ENCODE data around the gene NPC2. TPM values are rescaled to one million over a fixed set of nuclear protein-coding genes. Genes with fewer than 3 reads are reported as not detected.

The NPC2 gene
- total and polyA plus RNA-seq, 2 of the 4 experiments (the other 2 are of a cell fraction), result 210 to 273 TPM

- Histone ChIP-seq H3K9me1 (ENCODE audit: insufficient read depth, low read length) (no peaks in the 10 kb centered on the region; the same call in 1 of the 2 replicates), H3K4me3 (ENCODE audit: insufficient read depth, low read depth, low read length) (no peak overlapping the region), H3K56ac (ENCODE audit: extremely low read depth, insufficient read depth, low read length) (no peak overlapping the region), H2BK120ac (ENCODE audit: low read depth, low read length) (peak overlapping the region; percentile 80), H2BK5ac (ENCODE audit: low read depth, low read length, poor library complexity, severe bottlenecking) (no peak overlapping the region), H3K4ac (ENCODE audit: low read depth, low read length) (peak overlapping the region; percentile 69), H3K18ac (ENCODE audit: low read depth, low read length) (no peak overlapping the region), H2AK9ac (replicated peaks; ENCODE audit: low read depth, low read length, poor library complexity) (peak overlapping the region; percentile 71), H4K8ac (ENCODE audit: low read depth in 2 of 2, low read length in 2 of 2) (0 out of 4 replicates have a peak overlapping the region, but pooled peaks of 1 of the 2 experiments have one; percentile 11), H2AK5ac (ENCODE audit: low read depth, low read length) (peak overlapping the region; percentile 79), H3K36me3 (ENCODE audit: control insufficient read depth, insufficient read depth, low read length) (peaks cover 23% of the 10 kb centered on the region), H4K20me1 (ENCODE audit: insufficient read depth, low read length) (no peaks in the 10 kb centered on the region), H3K4me2 (ENCODE audit: low read depth, low read length) (no peak overlapping the region), H3K23ac (ENCODE audit: low read depth, low read length) (0 out of 2 replicates have a peak overlapping the region, but pooled peaks have one; percentile 29), H2AFZ (replicated peaks; ENCODE audit: low read length, poor library complexity) (peak overlapping the region; percentile 70), H3K14ac (replicated peaks; ENCODE audit: low read depth, low read length) (no peak overlapping the region; the same call in 1 of the 2 replicates), H3K9ac (ENCODE audit: low read depth, low read length) (no peak overlapping the region), H3K27ac (ENCODE audit: insufficient read depth, low read length) (no peak overlapping the region), H3K4me1 (ENCODE audit: control insufficient read depth, insufficient read depth, low read length) (peaks cover 3% of the 10 kb centered on the region; the same call in 1 of the 2 replicates), H2BK20ac (ENCODE audit: low read depth, low read length) (peak overlapping the region; percentile 83; the same call in 1 of the 2 replicates), H3K9me3 (ENCODE audit: control insufficient read depth, insufficient read depth, low read length) (no peaks in the 10 kb centered on the region), H4K5ac (ENCODE audit: low read depth, low read length) (0 out of 2 replicates have a peak overlapping the region, but pooled peaks have one; percentile 33), H3K27me3 (ENCODE audit: control insufficient read depth, insufficient read depth, low read length) (no peaks in the 10 kb centered on the region), H3K79me1 (ENCODE audit: low read depth in 1 of 2, low read length in 2 of 2) (peaks cover 7 to 22% of the 10 kb centered on the region in 2 experiments), H4K91ac (ENCODE audit: insufficient read depth, low read depth, low read length) (no peak overlapping the region), H2BK15ac (ENCODE audit: low read depth, low read length) (peak overlapping the region; percentile 62; the same call in 1 of the 3 replicates)
- no TSS peak for BruUV-seq (replicated peaks)
- no peak for TF ChIP-seq CEBPB (IDR thresholded peaks at IDR 0.05; ENCODE audit: low read depth, low read length)
- no peak for TF ChIP-seq RAD21 (IDR thresholded peaks at IDR 0.05; ENCODE audit: low read length)
- TF ChIP-seq USF2 (IDR thresholded peaks at IDR 0.05; ENCODE audit: low read depth, low read length), result no peak
- in situ Hi-C loops (cut with MboI; ENCODE audit: low sequenced_read_pairs) (loop anchor here (5.0 to 10.0 kb wide), 2 partner anchors 106 to 293 kb away; no protein-coding TSS in a partner anchor), dilution Hi-C loops (cut with HindIII; ENCODE audit: low sequenced_read_pairs, unreplicated experiment) (no loop called here), intact Hi-C loops (cut with micrococcal nuclease) (loop anchor here (1.0 kb wide), 3 partner anchors 108 to 303 kb away; no protein-coding TSS in a partner anchor)
- DNase-seq (no peak), ATAC-seq (ENCODE audit: low read depth) (no peak)
- CTCF ChIA-PET, result interaction anchor here (0.5 to 1.2 kb wide), 3 partner anchors 8 to 298 kb away, joined by 3 to 4 read pairs (median 3); partner anchors contain the start of genes ISCA2 and NPC2
- WGBS, 2 experiments (ENCODE audit: extremely low coverage in 2 of 2, insufficient read length in 1 of 2), result 50% methylated on average over 2 of the region's 5 CpGs; no CpG with 5 or more reads in 1 of the 2 experiments
- POLR2A ChIA-PET (ENCODE audit: unreplicated experiment), result no interaction called here
These were observed 8.6 kb upstream of the NPC2 start for GRCh38 chr14:74501691-74502090.
